ENCODE measurements around the gene ADAM30. TPM values are rescaled to one million over a fixed set of nuclear protein-coding genes. Genes with fewer than 3 reads are reported as not detected.

ADAM30 gene
- polyA plus RNA-seq (2013, experiment 1 of 2) = not detected
- polyA plus RNA-seq (2013, experiment 2 of 2) = not detected

GRCh38 chr1:119896303-119896702, at the start of gene ADAM30:
ADAM30 (minus strand) TSS chr1:119896515; CDS start chr1:119896336, 179 bp downstream.
- Histone ChIP-seq H3K4me1 (ENCODE audit: control insufficient read depth, insufficient read depth, low read length, poor library complexity, severe bottlenecking) (no peaks in the 10 kb centered on the region), H3K4me3 (ENCODE audit: extremely low read depth, insufficient read depth, low read length, poor library complexity, severe bottlenecking) (no peak within 1 kb of the TSS), H3K27ac (ENCODE audit: low read depth, low read length, severe bottlenecking) (no peak within 1 kb of the TSS), H3K9me3 (ENCODE audit: control insufficient read depth, low read length) (no peaks in the 10 kb centered on the region), H3K36me3 (ENCODE audit: control insufficient read depth, insufficient read depth, low read length) (no peaks in the 10 kb centered on the region)
- WGBS, 2 experiments (ENCODE audit: insufficient coverage in 2 of 2) = 93 to 95% methylated on average over 24 of the region's 24 CpGs

- no peak overlapping the region for H3K27ac ChIP-seq (ENCODE audit: low read depth, low read length, severe bottlenecking)
- WGBS, 2 experiments (ENCODE audit: insufficient coverage in 2 of 2) = 80 to 86% methylated on average over 1 of the region's 2 CpGs
- H3K4me3 ChIP-seq (ENCODE audit: extremely low read depth, insufficient read depth, low read length, poor library complexity, severe bottlenecking) = no peak overlapping the region
- no peaks in the 10 kb centered on the region for H3K9me3 ChIP-seq (ENCODE audit: control insufficient read depth, low read length)
- H3K4me1 ChIP-seq (ENCODE audit: control insufficient read depth, insufficient read depth, low read length, poor library complexity, severe bottlenecking) = no peaks in the 10 kb centered on the region
- peaks cover 33% of the 10 kb centered on the region for H3K36me3 ChIP-seq (ENCODE audit: control insufficient read depth, insufficient read depth, low read length)
Observed at GRCh38 chr1:119943216-119943615, 46.9 kb upstream of the ADAM30 start.

- 82 to 92% methylated on average over 4 of the region's 4 CpGs for WGBS, 2 experiments (ENCODE audit: insufficient coverage in 2 of 2)
Observed at GRCh38 chr1:119941392-119941791, 45.1 kb upstream of the ADAM30 start.

GRCh38 chr1:119940697-119941096, 44.4 kb upstream of the ADAM30 start:
- Histone ChIP-seq H3K27ac (ENCODE audit: low read depth, low read length, severe bottlenecking) (no peak overlapping the region), H3K36me3 (ENCODE audit: control insufficient read depth, insufficient read depth, low read length) (peaks cover 53% of the 10 kb centered on the region), H3K9me3 (ENCODE audit: control insufficient read depth, low read length) (no peaks in the 10 kb centered on the region), H3K4me1 (ENCODE audit: control insufficient read depth, insufficient read depth, low read length, poor library complexity, severe bottlenecking) (no peaks in the 10 kb centered on the region), H3K4me3 (ENCODE audit: extremely low read depth, insufficient read depth, low read length, poor library complexity, severe bottlenecking) (no peak overlapping the region)

More at GRCh38 chr1:119941392-119941791, 45.1 kb upstream of the ADAM30 start:
- peaks cover 46% of the 10 kb centered on the region for H3K36me3 ChIP-seq (ENCODE audit: control insufficient read depth, insufficient read depth, low read length)
- no peaks in the 10 kb centered on the region for H3K4me1 ChIP-seq (ENCODE audit: control insufficient read depth, insufficient read depth, low read length, poor library complexity, severe bottlenecking)
- no peaks in the 10 kb centered on the region for H3K9me3 ChIP-seq (ENCODE audit: control insufficient read depth, low read length)
- no peak overlapping the region for H3K27ac ChIP-seq (ENCODE audit: low read depth, low read length, severe bottlenecking)
- H3K4me3 ChIP-seq (ENCODE audit: extremely low read depth, insufficient read depth, low read length, poor library complexity, severe bottlenecking) = no peak overlapping the region

GRCh38 chr1:119937198-119937597, 40.9 kb upstream of the ADAM30 start:
- Histone ChIP-seq H3K4me3 (ENCODE audit: extremely low read depth, insufficient read depth, low read length, poor library complexity, severe bottlenecking) (no peak overlapping the region), H3K9me3 (ENCODE audit: control insufficient read depth, low read length) (no peaks in the 10 kb centered on the region), H3K4me1 (ENCODE audit: control insufficient read depth, insufficient read depth, low read length, poor library complexity, severe bottlenecking) (no peaks in the 10 kb centered on the region), H3K36me3 (ENCODE audit: control insufficient read depth, insufficient read depth, low read length) (peaks cover 79% of the 10 kb centered on the region), H3K27ac (ENCODE audit: low read depth, low read length, severe bottlenecking) (no peak overlapping the region)
- WGBS, 2 experiments (ENCODE audit: insufficient coverage in 2 of 2) = 95 to 96% methylated on average over 5 of the region's 5 CpGs

- H3K9me3 ChIP-seq (ENCODE audit: control insufficient read depth, low read length) = no peaks in the 10 kb centered on the region
- no peak overlapping the region for H3K27ac ChIP-seq (ENCODE audit: low read depth, low read length, severe bottlenecking)
- peaks cover 74% of the 10 kb centered on the region for H3K36me3 ChIP-seq (ENCODE audit: control insufficient read depth, insufficient read depth, low read length)
- WGBS, 2 experiments (ENCODE audit: insufficient coverage in 2 of 2) = 100% methylated on average over 1 of the region's 2 CpGs
- H3K4me1 ChIP-seq (ENCODE audit: control insufficient read depth, insufficient read depth, low read length, poor library complexity, severe bottlenecking) = no peaks in the 10 kb centered on the region
- H3K4me3 ChIP-seq (ENCODE audit: extremely low read depth, insufficient read depth, low read length, poor library complexity, severe bottlenecking) = no peak overlapping the region
Observed at GRCh38 chr1:119935915-119936314, 39.6 kb upstream of the ADAM30 start.

- no peak overlapping the region for H3K27ac ChIP-seq (ENCODE audit: low read depth, low read length, severe bottlenecking)
- 100% methylated on average over 1 of the region's 1 CpG; no CpG with 5 or more reads in 1 of the 2 experiments for WGBS, 2 experiments (ENCODE audit: insufficient coverage in 2 of 2)
- peaks cover 70% of the 10 kb centered on the region for H3K36me3 ChIP-seq (ENCODE audit: control insufficient read depth, insufficient read depth, low read length)
Observed at GRCh38 chr1:119935373-119935772, 39.1 kb upstream of the ADAM30 start.

GRCh38 chr1:119933397-119933796, 37.1 kb upstream of the ADAM30 start:
- no peak overlapping the region for H3K27ac ChIP-seq (ENCODE audit: low read depth, low read length, severe bottlenecking)
- H3K9me3 ChIP-seq (ENCODE audit: control insufficient read depth, low read length) = no peaks in the 10 kb centered on the region
- H3K4me1 ChIP-seq (ENCODE audit: control insufficient read depth, insufficient read depth, low read length, poor library complexity, severe bottlenecking) = no peaks in the 10 kb centered on the region
- H3K36me3 ChIP-seq (ENCODE audit: control insufficient read depth, insufficient read depth, low read length) = peaks cover 61% of the 10 kb centered on the region
- no peak overlapping the region for H3K4me3 ChIP-seq (ENCODE audit: extremely low read depth, insufficient read depth, low read length, poor library complexity, severe bottlenecking)

More at GRCh38 chr1:119935373-119935772, 39.1 kb upstream of the ADAM30 start:
- H3K4me1 ChIP-seq (ENCODE audit: control insufficient read depth, insufficient read depth, low read length, poor library complexity, severe bottlenecking) = no peaks in the 10 kb centered on the region
- H3K4me3 ChIP-seq (ENCODE audit: extremely low read depth, insufficient read depth, low read length, poor library complexity, severe bottlenecking) = no peak overlapping the region
- H3K9me3 ChIP-seq (ENCODE audit: control insufficient read depth, low read length) = no peaks in the 10 kb centered on the region

GRCh38 chr1:119929643-119930315, 33.5 kb upstream of the ADAM30 start:
- WGBS, 2 experiments (ENCODE audit: insufficient coverage in 2 of 2) = 100% methylated on average over 1 of the region's 1 CpG; no CpG with 5 or more reads in 1 of the 2 experiments
- no peaks in the 10 kb centered on the region for H3K4me1 ChIP-seq (ENCODE audit: control insufficient read depth, insufficient read depth, low read length, poor library complexity, severe bottlenecking)
- H3K9me3 ChIP-seq (ENCODE audit: control insufficient read depth, low read length) = no peaks in the 10 kb centered on the region
- no peak overlapping the region for H3K27ac ChIP-seq (ENCODE audit: low read depth, low read length, severe bottlenecking)
- H3K36me3 ChIP-seq (ENCODE audit: control insufficient read depth, insufficient read depth, low read length) = peaks cover 61% of the 10 kb centered on the region
- H3K4me3 ChIP-seq (ENCODE audit: extremely low read depth, insufficient read depth, low read length, poor library complexity, severe bottlenecking) = no peak overlapping the region

- Histone ChIP-seq H3K27ac (ENCODE audit: low read depth, low read length, severe bottlenecking) (no peak overlapping the region), H3K36me3 (ENCODE audit: control insufficient read depth, insufficient read depth, low read length) (peaks cover 77% of the 10 kb centered on the region), H3K4me1 (ENCODE audit: control insufficient read depth, insufficient read depth, low read length, poor library complexity, severe bottlenecking) (no peaks in the 10 kb centered on the region), H3K4me3 (ENCODE audit: extremely low read depth, insufficient read depth, low read length, poor library complexity, severe bottlenecking) (no peak overlapping the region), H3K9me3 (ENCODE audit: control insufficient read depth, low read length) (no peaks in the 10 kb centered on the region)
- WGBS, 2 experiments (ENCODE audit: insufficient coverage in 2 of 2) = 96 to 100% methylated on average over 3 of the region's 3 CpGs
Observed at GRCh38 chr1:119926553-119926952, 30.2 kb upstream of the ADAM30 start.

Measured in mesodermal cell (in vitro differentiated cells).